Type B pancreatic cell (in vitro differentiated cells): ENCODE data around the gene RRBP1. TPM values are rescaled to one million over a fixed set of nuclear protein-coding genes. Genes with fewer than 3 reads are reported as not detected.
A peak's percentile ranks its signal among the peaks of the same experiment; 100 is the strongest.

Experiments used
- DNase-seq: peaks from one replicate; pipeline ENCODE4 v3.0.0; 2021; ENCODE audit warnings: mixed read lengths; ENCODE audit not compliant: unreplicated experiment; ENCODE audit errors: extremely low spot score
- H3K27ac Mint-ChIP-seq: 2 replicates; pipeline ENCODE4 v1.8.0; 2021; ENCODE audit warnings: mild to moderate bottlenecking, mixed read lengths
- H3K27me3 Mint-ChIP-seq: 2 replicates; pipeline ENCODE4 v1.8.0; 2021; ENCODE audit warnings: mixed read lengths
- H3K36me3 Mint-ChIP-seq: 2 replicates; pipeline ENCODE4 v1.8.0; 2021; ENCODE audit warnings: mixed read lengths
- H3K4me1 Mint-ChIP-seq: one replicate; pipeline ENCODE4 v1.8.0; 2021; ENCODE audit warnings: mixed read lengths; ENCODE audit not compliant: unreplicated experiment
- H3K4me3 Mint-ChIP-seq: 2 replicates; pipeline ENCODE4 v1.8.0; 2021; ENCODE audit warnings: mild to moderate bottlenecking, mixed read lengths
- H3K9me3 Mint-ChIP-seq: 2 replicates; pipeline ENCODE4 v1.8.0; 2021; ENCODE audit warnings: mixed read lengths
- total RNA-seq: library from RNA; stranded (reverse); gene quantifications from 2 replicates; pipeline ENCODE4 v1.2.1, GENCODE V29; 2021; ENCODE audit warnings: low replicate concordance
- TF ChIP-seq, protein P1 (sequence below): fragments of 200-600 bp; sonication (generic); conservative IDR thresholded peaks from 2 replicates; pipeline ENCODE4 v1.5.0; 2021; ENCODE audit warnings: antibody characterized with exemption, mild to moderate bottlenecking

The RRBP1 gene
- total RNA-seq, 1 donor from 2014 or later: 161 TPM

GRCh38 chr20:17636523-17637412 lies 45.3 kb downstream of the RRBP1 start:
- H3K27ac Mint-ChIP-seq: no peak overlapping the region
- no peaks in the 10 kb centered on the region for H3K27me3 Mint-ChIP-seq
- peaks cover 12% of the 10 kb centered on the region for H3K36me3 Mint-ChIP-seq
- no peak for DNase-seq
- H3K4me3 Mint-ChIP-seq: no peak overlapping the region
- TF ChIP-seq, protein P1, sequence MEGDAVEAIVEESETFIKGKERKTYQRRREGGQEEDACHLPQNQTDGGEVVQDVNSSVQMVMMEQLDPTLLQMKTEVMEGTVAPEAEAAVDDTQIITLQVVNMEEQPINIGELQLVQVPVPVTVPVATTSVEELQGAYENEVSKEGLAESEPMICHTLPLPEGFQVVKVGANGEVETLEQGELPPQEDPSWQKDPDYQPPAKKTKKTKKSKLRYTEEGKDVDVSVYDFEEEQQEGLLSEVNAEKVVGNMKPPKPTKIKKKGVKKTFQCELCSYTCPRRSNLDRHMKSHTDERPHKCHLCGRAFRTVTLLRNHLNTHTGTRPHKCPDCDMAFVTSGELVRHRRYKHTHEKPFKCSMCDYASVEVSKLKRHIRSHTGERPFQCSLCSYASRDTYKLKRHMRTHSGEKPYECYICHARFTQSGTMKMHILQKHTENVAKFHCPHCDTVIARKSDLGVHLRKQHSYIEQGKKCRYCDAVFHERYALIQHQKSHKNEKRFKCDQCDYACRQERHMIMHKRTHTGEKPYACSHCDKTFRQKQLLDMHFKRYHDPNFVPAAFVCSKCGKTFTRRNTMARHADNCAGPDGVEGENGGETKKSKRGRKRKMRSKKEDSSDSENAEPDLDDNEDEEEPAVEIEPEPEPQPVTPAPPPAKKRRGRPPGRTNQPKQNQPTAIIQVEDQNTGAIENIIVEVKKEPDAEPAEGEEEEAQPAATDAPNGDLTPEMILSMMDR: peak; percentile 63
- H3K4me1 Mint-ChIP-seq: peaks cover 11% of the 10 kb centered on the region
- no peaks in the 10 kb centered on the region for H3K9me3 Mint-ChIP-seq

DNA sequence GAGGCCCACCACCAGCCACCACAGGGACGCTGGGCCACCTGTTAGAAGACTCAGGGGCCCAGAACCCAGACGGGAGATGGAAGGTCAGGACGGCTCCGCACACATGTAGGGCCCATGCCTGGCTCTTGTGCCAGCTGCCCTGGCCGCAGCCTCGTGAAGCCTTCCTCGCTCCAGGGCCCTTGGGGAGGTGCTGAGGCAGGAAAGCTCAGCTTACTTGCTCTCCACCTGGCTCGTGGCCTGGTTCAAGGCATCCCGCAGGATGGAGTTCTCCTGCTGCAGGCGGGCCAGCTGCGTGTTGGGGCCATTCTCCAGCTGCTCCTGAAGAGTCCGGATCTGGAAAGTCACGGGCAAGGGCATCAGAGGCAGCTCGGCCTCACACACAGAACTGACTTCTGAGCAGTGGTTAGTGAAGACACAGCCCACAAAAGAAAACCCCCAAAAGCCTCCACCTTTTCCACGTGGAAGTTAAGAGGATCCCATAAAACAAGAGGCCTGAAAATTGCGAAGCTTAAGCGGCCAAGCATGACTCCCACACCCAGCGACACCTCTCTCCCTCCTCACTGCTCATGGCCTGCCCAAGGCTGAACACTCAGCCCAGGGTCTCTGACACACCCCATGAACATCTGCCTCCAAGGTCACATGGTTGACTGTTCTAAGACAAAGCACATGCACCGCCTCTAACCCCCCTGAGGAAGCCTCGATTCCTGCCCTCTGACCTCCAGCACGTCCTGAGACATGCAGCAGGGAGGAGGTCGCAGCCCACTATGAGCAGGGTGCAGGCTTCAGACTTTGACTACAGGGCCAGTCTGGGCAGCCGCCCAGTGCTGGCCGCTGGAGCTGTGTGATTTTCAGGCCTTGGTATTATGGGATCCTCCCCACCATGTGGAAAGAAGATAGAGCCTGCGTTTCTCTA lies 46.5 kb downstream of the RRBP1 start:
- Mint-ChIP-seq H3K36me3 (peaks cover 12% of the 10 kb centered on the region), H3K27ac (no peak overlapping the region)
- no peak for DNase-seq

DNA sequence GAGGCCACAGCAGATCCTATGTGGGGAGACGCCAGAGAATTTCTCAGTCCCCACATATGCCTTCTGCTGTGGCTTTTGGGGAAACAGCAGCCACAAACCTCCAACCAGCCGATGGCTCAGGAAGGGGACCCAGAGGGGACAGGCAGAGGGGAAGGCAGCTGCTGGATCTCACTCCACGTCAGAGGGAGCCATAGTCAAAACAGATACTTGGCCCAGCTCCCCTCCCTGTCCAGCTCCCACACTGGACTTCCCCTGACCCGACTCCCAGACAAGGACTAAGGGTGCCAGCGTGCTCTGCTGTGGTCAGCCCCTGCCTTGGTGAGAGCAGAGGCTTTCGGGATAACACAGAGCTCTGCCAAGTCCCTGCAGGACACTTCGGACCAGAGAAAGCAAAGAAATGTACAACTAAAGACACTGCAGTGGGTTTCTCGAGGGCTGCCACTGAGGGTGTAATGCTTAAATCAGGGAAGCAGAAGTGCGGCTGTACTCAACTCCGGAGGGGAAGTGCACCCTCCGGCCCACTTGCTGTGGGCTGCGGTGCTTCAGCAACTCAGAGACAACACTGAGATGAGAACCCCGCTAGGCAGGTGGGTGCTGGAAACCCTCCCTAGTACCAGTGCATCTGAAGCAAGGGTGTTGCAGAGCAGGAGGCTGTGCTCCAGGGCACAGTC lies 47.2 kb downstream of the RRBP1 start:
- H3K36me3 Mint-ChIP-seq: peaks cover 11% of the 10 kb centered on the region
- H3K27ac Mint-ChIP-seq: no peak overlapping the region
- H3K9me3 Mint-ChIP-seq: no peaks in the 10 kb centered on the region
- peaks cover 11% of the 10 kb centered on the region for H3K4me1 Mint-ChIP-seq
- no peaks in the 10 kb centered on the region for H3K27me3 Mint-ChIP-seq
- TF ChIP-seq, protein P1: no peak
- no peak overlapping the region for H3K4me3 Mint-ChIP-seq
- no peak for DNase-seq

More for the DNA sequence above, 46.5 kb downstream of the RRBP1 start:
- Mint-ChIP-seq H3K9me3 (no peaks in the 10 kb centered on the region), H3K4me3 (no peak overlapping the region), H3K4me1 (peaks cover 11% of the 10 kb centered on the region), H3K27me3 (no peaks in the 10 kb centered on the region)
- TF ChIP-seq, protein P1: no peak

GRCh38 chr20:17633850-17634500 lies 48.1 kb downstream of the RRBP1 start:
- TF ChIP-seq, protein P1: no peak
- peaks cover 11% of the 10 kb centered on the region for H3K4me1 Mint-ChIP-seq
- H3K36me3 Mint-ChIP-seq: peaks cover 11% of the 10 kb centered on the region
- no peak overlapping the region for H3K27ac Mint-ChIP-seq
- no peak overlapping the region for H3K4me3 Mint-ChIP-seq
- no peaks in the 10 kb centered on the region for H3K27me3 Mint-ChIP-seq
- H3K9me3 Mint-ChIP-seq: no peaks in the 10 kb centered on the region
- DNase-seq: no peak
